DOHH2 (cell line): ENCODE results near the gene KBTBD2.
"Not testable (repeated sequence)": the region's sequence is repeated elsewhere in the genome, so short reads cannot be mapped to it uniquely, and the experiment has no call there.

Experiments used
- H3F3A ChIP-seq: fragments of 200-600 bp; sonication (generic), shearing (Covaris generic); 2 replicates; pipeline ENCODE4 v1.6.0; 2016; ENCODE audit warnings: antibody characterized with exemption, mild to moderate bottlenecking; ENCODE audit not compliant: control insufficient read depth, insufficient read depth
- H3K27ac ChIP-seq: fragments of 200-600 bp; sonication (generic); 2 replicates; pipeline ENCODE4 v1.5.1; 2014; ENCODE audit warnings: low read depth, mild to moderate bottlenecking, low read length, moderate library complexity
- H3K27me3 ChIP-seq: fragments of 200-600 bp; sonication (generic); 2 replicates; pipeline ENCODE4 v1.6.1; 2014; ENCODE audit warnings: mild to moderate bottlenecking, low read length, mixed read lengths; ENCODE audit not compliant: control insufficient read depth
- H3K36me3 ChIP-seq: fragments of 200-600 bp; sonication (generic); 2 replicates; pipeline ENCODE4 v1.6.1; 2014; ENCODE audit warnings: mild to moderate bottlenecking, low read length, moderate library complexity, mixed read lengths; ENCODE audit not compliant: control insufficient read depth
- H3K4me1 ChIP-seq: fragments of 200-600 bp; sonication (generic); 2 replicates; pipeline ENCODE4 v1.6.1; 2014; ENCODE audit warnings: mild to moderate bottlenecking, low read length, mixed read lengths; ENCODE audit not compliant: control insufficient read depth
- H3K4me2 ChIP-seq: fragments of 200-600 bp; sonication (generic); 2 replicates; pipeline ENCODE4 v1.6.0; 2014; ENCODE audit warnings: mild to moderate bottlenecking, low read length, moderate library complexity
- H3K4me3 ChIP-seq: fragments of 200-600 bp; sonication (generic); 2 replicates; pipeline ENCODE4 v1.5.1; 2014; ENCODE audit warnings: mild to moderate bottlenecking, low read length, mixed read lengths
- H3K79me2 ChIP-seq: fragments of 200-600 bp; sonication (generic); 2 replicates; pipeline ENCODE4 v1.6.1; 2014; ENCODE audit warnings: mild to moderate bottlenecking, low read length, mixed read lengths; ENCODE audit not compliant: control insufficient read depth
- H3K9me2 ChIP-seq: fragments of 200-600 bp; sonication (generic); replicated peaks from 2 replicates; pipeline ENCODE4 v1.6.1; 2014; ENCODE audit warnings: mild to moderate bottlenecking, low read length, mixed read lengths; ENCODE audit not compliant: control insufficient read depth
- H3K9me3 ChIP-seq: fragments of 200-600 bp; sonication (generic); 2 replicates; pipeline ENCODE4 v1.6.1; 2014; ENCODE audit warnings: antibody characterized with exemption, low read length, mixed read lengths; ENCODE audit not compliant: control insufficient read depth, insufficient read depth
- H4K20me1 ChIP-seq: fragments of 200-600 bp; sonication (generic); 2 replicates; pipeline ENCODE4 v1.6.0; 2014; ENCODE audit warnings: low read depth, mild to moderate bottlenecking, antibody characterized with exemption, low read length, moderate library complexity; ENCODE audit not compliant: control insufficient read depth, insufficient read depth
- EZH2phosphoT487 ChIP-seq: fragments of 200-600 bp; sonication (generic); IDR thresholded peaks from 2 replicates; pipeline ENCODE4 v1.6.1; 2017; ENCODE audit warnings: borderline replicate concordance, mild to moderate bottlenecking, antibody characterized with exemption, low read length, moderate library complexity, mixed read lengths
- TF ChIP-seq, protein P1 (sequence below): fragments of 200-600 bp; sonication (generic); IDR thresholded peaks from one replicate; pipeline ENCODE4 v1.5.1; 2014; ENCODE audit warnings: antibody characterized with exemption, mild to moderate bottlenecking, low read depth, low read length; ENCODE audit not compliant: poor library complexity, severe bottlenecking

Gene KBTBD2

DNA sequence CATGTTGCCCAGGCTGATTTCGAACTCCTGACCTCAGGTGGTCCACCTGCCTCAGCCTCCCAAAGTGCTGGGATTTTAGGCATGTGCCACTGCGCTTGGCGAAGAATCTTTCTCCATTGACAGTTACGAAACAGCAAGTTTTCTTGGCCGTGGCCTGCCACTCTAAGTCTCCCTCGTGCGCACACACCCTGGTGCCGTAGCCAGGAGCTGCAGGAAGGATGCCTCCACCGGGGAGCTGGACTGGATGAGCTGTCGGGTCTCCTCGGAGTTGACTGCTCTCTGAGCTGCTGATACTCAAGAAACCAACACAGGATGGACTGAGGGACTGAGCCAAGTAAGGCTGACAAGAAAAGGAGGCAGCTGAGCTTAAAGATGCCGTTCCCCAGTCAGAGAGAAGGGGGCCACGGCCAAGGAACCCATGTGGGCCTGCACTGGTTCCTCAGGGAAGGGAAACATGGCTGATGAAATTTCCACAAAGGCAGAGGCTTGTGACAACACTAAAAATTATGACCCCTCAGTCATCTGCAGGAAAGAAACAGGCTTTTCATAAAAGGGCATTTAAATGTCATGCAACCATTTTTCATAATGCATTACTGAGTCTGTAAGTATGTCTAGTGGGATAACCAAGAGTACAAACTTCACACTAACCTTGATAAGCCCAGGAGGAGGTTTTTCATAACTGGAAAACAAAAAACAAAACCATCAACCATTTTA is 38.0 kb upstream of the KBTBD2 start:
- Histone ChIP-seq H3K27ac (no peak overlapping the region), H3K4me3 (no peak overlapping the region), H3K9me3 (no peaks in the 10 kb centered on the region), H3K36me3 (no peaks in the 10 kb centered on the region), H3K4me2 (no peak overlapping the region), H3K27me3 (peaks cover 3% of the 10 kb centered on the region; the same call in 1 of the 2 replicates), H3K9me2 (no peaks in the 10 kb centered on the region), H3F3A (no peaks in the 10 kb centered on the region), H4K20me1 (no peaks in the 10 kb centered on the region), H3K79me2 (no peaks in the 10 kb centered on the region), H3K4me1 (peaks cover 3% of the 10 kb centered on the region)
- TF ChIP-seq, protein P1, sequence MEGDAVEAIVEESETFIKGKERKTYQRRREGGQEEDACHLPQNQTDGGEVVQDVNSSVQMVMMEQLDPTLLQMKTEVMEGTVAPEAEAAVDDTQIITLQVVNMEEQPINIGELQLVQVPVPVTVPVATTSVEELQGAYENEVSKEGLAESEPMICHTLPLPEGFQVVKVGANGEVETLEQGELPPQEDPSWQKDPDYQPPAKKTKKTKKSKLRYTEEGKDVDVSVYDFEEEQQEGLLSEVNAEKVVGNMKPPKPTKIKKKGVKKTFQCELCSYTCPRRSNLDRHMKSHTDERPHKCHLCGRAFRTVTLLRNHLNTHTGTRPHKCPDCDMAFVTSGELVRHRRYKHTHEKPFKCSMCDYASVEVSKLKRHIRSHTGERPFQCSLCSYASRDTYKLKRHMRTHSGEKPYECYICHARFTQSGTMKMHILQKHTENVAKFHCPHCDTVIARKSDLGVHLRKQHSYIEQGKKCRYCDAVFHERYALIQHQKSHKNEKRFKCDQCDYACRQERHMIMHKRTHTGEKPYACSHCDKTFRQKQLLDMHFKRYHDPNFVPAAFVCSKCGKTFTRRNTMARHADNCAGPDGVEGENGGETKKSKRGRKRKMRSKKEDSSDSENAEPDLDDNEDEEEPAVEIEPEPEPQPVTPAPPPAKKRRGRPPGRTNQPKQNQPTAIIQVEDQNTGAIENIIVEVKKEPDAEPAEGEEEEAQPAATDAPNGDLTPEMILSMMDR, result no peak
- TF ChIP-seq EZH2phosphoT487, result no peak

DNA sequence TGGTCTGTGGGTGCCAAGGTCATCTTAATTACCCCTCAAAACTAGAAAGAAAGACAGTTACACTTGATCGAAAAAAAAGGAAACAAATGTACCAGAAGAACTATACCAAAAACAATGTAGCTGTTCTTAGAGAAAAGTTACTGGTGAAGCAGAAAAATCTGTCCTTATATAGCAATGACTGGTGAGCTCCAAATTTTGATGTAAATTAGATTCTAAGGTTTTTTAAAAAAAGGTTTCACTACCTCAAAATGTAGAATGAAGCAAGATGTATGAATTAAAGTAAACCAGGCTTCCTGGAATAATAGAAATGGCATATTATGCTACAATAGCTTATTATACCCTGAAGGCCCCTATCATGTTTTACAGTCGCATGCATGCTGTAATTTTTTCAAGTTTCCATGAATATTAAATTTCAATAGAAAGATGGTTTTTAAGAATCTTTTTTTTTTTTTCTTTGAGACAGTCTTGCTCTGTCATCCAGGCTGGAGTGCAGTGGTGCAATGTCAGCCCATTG is 37.3 kb upstream of the KBTBD2 start:
- no peaks in the 10 kb centered on the region for H3K9me2 ChIP-seq
- no peaks in the 10 kb centered on the region for H3F3A ChIP-seq
- peaks cover 3% of the 10 kb centered on the region for H3K4me1 ChIP-seq
- peaks cover 3% of the 10 kb centered on the region; the same call in 1 of the 2 replicates for H3K27me3 ChIP-seq
- no peaks in the 10 kb centered on the region for H3K36me3 ChIP-seq
- no peak overlapping the region for H3K27ac ChIP-seq
- H3K9me3 ChIP-seq, result no peaks in the 10 kb centered on the region
- no peak for TF ChIP-seq EZH2phosphoT487
- TF ChIP-seq, protein P1, result no peak
- no peaks in the 10 kb centered on the region for H3K79me2 ChIP-seq
- H3K4me2 ChIP-seq, result no peak overlapping the region
- no peak overlapping the region for H3K4me3 ChIP-seq
- H4K20me1 ChIP-seq, result no peaks in the 10 kb centered on the region

DNA sequence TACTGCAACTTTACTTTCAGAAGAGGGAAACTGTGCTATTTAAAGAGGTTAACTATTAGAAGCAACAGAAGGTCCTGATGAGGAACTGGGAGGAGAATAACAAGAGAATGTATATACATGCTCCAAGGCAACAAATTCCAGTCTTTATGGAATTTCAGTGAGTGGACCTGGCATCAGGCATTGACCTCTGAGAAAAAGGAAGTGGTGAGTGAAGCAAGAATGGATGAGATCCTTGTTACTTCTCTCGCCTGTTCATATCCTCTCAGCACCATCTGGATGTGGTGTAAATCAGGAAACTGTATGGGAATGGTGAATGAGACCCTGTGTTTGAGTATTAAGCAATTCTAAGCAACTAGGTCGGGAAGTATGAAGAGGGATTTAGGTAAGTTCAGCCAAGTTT is 30.3 kb upstream of the KBTBD2 start:
- Histone ChIP-seq H3K9me3 (no peaks in the 10 kb centered on the region), H3K4me2 (no peak overlapping the region), H3F3A (no peaks in the 10 kb centered on the region), H3K4me1 (no peaks in the 10 kb centered on the region), H3K36me3 (no peaks in the 10 kb centered on the region), H3K27me3 (no peaks in the 10 kb centered on the region), H3K79me2 (no peaks in the 10 kb centered on the region), H3K27ac (no peak overlapping the region), H3K4me3 (no peak overlapping the region), H3K9me2 (no peaks in the 10 kb centered on the region), H4K20me1 (no peaks in the 10 kb centered on the region)
- TF ChIP-seq EZH2phosphoT487, result no peak
- TF ChIP-seq, protein P1, result no peak

DNA sequence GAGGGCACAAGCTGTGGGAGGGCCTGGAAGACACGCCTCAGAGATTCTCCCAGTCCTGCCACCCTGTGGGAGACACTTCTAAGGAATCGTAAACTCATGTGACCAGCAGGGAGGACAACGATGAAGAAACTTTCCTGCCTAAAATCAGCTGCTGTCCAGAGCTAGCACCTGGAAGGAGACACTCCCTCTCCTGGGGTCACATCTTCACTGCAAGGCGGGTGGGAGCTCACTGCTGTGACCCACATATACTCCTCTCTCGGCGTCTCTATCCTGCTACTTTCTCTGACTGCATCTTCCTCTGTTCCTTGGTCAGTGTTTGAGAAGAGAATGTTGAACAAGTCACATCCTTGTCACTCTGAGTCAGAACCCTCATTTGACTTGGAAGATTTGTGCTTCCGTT is 25.4 kb upstream of the KBTBD2 start:
- not testable (repeated sequence) for H4K20me1 ChIP-seq, H3K4me2 ChIP-seq, H3F3A ChIP-seq, H3K27ac ChIP-seq, H3K9me3 ChIP-seq, H3K9me2 ChIP-seq, H3K79me2 ChIP-seq, H3K4me3 ChIP-seq, H3K4me1 ChIP-seq, H3K36me3 ChIP-seq, H3K27me3 ChIP-seq
